CD4-positive, alpha-beta T cell treated with Interleukin-17A for 4 hours (primary cell): ENCODE measurements around the gene ZBTB18.
"Not testable (repeated sequence)": the region's sequence is repeated elsewhere in the genome, so short reads cannot be mapped to it uniquely, and the experiment has no call there.

Experiments
- DNase-seq: peaks from one replicate; pipeline ENCODE4 v3.0.0-alpha.2; 2020; ENCODE audit warnings: mixed read lengths

Gene ZBTB18

DNA sequence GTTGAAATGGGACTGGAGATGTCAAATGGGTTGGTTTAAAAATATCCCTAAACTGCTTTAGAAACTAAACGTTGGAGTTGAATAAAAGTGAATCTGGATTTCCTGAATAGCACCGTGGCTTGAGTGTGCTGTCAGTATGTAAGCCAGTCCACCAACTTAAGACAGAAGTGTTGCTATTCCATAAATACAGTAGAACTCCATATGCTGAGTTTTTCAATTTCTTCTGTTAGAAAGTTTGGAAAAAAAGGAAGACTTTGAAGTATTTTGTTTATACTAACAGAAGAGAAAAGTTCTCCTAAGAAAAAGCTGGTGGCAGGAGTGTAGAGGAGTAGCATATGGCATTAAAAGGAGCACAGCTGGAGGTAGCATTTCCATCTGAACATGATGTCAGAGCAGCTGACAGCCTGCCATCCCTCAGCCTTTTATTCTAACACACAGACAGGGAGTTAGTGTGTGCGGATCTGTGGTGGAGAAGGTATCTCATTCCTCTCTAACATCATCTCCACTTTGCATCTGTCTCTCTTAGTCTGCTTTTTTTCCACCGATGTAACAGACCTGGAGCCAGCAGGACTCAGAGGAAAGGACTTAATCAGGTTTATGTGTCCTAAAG, at the start of gene ZBTB18:
TSS of gene ZBTB18 (plus strand) at position 449 of the 610 bp plus-strand sequence. CDS start at position 598, 149 bp downstream.
- peak; percentile 18 for DNase-seq

DNA sequence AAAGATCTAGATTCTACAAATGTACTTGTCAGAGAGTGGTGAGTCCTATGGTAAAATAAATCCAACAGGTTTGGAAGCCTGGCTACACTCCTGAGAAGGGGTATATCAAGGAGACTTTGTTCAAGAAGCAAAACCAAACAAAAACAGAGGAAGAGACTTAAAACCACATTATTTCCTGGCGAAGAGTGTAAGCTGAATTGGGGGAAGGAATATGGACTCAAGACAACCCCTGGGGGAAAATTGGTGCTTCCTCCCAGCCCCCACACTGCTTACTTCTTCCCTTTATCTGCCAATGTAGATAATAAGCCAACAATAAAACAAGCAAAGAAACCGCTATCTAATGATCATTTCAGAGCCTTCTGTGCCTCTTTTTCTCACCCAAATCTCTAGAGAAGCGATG, 48.4 kb upstream of the ZBTB18 start:
- DNase-seq = peak; percentile 9

DNA sequence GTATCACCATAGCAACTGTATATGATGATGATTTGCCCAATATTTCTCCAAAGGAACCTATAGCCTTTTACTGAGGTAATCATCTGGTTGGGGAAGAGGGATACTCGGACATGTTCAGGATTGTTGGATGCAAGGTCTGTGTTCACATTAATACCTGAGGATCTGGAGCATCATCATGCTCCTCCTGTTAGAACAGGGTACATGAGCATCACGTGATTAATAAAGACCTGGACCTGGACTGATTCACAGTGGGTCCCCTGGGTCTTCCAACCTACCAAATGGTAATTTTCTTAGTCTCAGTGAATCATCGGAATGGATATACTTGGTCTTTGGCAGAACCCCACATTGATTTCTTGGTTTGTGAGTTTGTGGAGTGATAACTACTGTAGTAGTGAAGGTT, 45.6 kb upstream of the ZBTB18 start:
- no peak for DNase-seq

DNA sequence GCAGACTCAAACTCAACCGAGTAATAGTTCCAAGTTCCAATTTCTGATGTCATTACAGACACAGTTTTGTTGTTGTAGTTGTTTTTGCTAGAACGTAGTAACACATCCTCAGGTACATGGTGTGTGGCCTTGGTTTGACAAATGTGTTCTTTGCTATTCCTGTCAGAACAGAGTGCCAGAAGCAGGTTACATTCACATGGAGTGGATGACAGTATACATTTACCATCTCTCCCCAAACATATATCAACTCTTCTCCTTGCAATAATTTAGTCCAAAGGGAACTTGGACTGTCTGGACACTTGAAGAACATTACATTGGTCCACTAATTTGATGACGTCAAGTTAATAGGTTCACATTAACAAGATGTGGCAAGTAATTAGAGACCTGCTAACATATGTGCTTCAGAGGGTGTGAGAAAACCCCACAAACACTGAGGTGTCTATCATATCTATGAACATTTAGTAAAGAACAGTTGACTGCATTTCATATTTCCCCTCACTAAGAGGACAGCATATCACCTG, 44.6 kb upstream of the ZBTB18 start:
- DNase-seq = no peak

DNA sequence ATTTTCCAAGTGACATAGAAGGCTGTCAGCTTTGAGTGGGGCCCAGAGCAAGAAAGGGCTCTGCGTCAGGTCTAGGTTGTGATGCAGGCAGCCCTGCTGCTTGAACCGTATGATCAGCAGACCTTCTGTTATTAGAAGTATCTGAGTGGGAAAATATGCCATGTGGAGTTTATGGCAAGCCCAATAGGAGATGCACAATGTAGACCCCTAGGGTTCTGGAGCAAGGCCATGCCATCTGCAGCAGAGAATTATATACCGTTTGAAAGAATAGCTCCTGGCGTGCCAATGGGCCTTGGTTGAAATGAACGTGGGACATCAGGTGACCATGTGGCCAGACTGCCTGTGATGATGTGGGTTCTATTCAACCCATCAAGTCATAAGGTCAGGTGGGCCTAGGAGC, 44.1 kb upstream of the ZBTB18 start:
- no peak for DNase-seq

DNA sequence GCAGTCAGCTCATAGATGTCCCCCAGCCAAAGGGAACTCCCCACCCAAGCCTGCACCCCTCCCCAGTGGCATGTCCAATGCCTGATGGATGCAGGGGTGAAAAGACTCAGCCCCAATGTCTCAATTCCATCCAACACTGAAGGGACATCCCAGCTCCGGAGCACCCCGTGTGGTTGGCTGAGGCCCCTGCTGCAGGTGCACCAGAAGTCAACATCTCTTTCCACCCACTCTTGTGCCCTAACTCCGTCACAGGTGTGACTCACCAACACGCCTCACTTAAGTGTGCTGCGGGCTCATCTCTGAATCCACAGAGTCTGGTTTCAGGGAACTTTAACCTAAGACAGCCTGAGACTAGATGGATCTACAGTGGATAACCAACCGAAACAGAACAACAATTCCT, 40.9 kb upstream of the ZBTB18 start:
- peak; percentile 14 for DNase-seq

DNA sequence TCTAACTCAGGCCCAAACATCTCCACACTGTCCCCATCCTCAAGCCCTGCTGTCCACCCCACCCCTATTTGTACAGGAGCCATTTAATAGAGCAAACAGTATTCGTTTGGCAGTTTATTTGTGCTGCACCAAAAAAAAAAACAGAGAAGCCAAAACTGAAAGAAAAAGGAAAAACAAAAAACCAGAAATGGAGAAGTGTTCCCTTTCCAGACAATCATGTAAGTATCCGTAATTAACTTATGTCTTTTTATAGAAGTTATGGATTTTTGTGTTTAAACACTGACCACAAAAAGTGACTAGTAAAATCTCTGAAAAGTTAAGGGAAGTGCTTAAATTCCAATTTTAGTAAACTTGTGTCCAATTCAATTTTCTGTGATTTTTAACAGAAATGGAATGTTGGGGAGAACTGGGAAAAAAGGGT, 40.4 kb upstream of the ZBTB18 start:
- no peak for DNase-seq

DNA sequence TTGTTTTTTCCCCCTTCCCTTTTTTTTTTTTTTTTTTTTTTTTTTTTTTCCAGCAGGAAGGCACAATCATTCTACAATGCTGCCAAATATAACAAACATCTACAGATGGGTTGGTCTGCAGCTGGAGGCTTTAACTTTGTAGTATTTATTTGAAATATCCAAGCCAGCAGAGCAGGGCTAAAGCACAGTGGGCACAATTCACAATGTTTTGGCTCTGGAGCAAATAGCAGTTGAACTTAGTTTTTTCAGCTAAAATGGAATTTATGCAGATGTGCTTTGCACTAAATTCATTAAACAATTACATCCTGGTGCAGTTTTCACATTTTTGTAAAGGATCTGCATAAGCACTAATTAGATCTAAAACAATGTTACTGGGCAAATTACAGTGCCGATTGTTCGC, 39.8 kb upstream of the ZBTB18 start:
- DNase-seq = no peak

DNA sequence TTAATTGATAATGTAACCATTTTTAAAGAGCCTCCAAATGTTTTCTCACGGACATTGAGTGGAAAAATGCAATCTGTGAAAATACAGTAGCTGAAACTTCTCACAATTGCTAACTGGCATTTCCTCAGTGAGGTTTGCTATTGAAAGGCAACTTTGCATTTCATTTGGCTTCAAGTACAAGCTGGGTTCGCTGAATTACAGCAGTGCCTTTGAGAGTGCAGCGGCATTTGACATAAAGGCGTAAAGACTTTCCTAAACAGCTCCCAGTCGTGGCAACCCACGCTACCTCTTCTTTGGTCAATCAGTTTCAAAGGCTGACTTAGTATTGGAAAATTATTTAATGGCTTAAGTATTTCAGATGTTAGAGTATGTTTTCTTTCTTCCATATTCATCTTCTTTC, 39.3 kb upstream of the ZBTB18 start:
- no peak for DNase-seq

DNA sequence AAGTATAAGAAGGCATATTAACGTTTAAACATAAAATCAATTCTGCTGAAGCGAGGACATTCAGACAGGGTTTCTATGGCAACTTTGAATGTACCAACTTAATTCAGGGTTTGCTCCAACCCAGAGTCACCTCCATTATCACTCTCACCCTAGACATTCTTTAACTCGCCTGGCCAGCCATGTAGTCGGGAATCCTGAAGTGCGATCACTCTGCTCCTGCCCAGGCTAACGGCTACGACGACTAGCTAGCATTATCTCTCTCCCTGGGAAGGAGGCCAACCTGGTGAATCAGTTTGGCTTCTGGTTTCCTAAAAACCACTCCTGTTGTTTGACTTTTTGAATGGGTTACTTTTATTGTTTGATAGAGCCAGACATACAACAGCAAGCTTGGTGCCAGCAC, 38.9 kb upstream of the ZBTB18 start:
- DNase-seq = no peak

DNA sequence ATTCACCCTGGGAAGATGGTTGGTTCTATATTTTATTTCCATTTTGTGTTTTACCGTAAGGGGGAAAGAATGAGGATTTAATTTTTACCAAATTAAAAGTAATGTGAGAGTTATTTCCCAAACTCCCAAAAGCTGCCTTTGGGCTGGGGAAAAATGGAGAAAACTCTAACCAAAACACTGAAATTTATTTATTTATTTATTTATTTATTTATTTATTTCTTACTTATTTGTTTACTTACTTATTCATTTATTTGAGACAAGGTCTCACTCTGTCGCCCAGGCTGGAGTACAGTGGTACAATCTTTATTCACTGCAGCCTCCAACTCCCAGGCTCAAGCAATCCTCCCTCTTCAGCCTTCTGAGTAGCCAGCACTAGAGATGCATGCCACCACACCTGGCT, 38.0 kb upstream of the ZBTB18 start:
- no peak for DNase-seq

DNA sequence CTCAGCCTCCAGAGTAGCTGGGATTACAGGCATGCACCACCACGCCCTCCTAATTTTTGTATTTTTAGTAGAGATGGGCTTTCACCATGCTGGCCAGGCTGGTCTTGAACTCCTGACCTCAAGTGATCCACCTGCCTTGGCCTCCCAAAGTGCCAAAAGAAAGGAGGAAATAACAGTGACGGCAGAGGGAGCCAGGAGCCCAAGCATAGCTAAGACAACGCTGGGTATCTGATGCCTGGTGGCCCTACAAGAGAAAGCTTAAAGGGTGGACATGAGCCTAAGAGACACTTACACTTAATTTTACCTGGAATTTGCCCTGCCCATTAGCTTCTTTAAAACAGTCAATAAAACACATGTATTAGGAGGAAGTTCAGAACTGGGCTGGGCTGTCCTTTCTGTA, 36.2 kb upstream of the ZBTB18 start:
- not testable (repeated sequence) for DNase-seq

DNA sequence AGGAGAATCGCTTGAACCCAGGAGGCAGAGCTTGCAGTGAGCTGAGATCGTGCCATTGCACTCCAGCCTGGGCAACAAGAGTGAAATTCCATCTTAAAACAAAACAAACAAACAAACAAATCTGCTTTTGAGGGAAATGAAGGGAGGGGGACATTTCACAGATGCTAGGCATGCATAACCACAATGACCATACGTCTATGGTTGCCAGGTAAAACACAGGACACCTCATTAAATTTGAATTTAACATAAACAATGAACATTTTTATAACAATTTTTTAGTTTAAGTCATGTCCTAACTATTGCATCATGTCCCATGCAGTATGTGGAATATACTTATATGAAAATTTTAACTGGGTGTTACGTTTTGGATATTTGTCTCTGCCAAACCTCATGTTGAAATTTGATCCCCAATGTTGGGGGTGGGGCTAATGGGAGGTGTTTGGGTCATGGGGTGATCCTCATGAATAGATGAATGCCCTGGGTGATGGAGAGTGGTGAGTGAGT, 31.0 kb upstream of the ZBTB18 start:
- DNase-seq = no peak

DNA sequence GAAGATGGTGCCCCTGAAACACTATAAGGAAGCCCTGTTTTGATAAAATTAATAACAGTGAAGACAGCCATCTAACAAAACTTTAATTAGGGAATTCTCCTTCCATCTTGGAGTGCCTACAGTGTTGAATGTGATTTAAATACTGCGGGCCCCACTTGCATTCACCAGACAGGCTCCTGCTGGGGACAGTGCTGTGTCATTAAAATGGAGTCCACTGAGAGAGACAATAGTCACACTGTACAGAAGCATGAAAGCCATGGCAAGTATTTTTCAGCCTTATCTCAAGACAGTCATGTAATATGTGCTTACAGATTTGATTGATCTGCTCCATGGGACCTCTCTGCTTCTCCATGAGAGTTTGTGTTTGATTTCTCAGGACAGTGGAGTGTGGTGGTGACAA, 29.7 kb upstream of the ZBTB18 start:
- no peak for DNase-seq

DNA sequence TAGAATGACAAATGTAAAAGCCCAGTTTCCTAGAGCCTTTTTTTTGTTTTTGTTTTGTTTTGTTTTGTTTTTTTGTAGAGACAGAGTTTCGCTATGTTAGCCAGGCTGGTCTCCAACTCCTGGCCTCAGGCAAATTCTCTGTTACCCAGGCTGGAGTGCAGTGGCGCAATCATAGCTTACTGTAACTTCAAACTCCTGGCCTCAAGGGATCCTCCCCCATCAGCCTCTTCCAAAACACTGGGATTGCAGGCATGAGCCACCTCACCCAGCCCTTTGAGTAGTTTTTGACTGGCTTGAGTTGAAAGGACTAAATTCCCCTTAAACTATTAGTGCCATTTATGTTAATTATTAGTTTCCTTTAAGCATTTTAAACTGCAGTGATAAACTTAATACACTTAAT, 28.8 kb upstream of the ZBTB18 start:
- DNase-seq = no peak

DNA sequence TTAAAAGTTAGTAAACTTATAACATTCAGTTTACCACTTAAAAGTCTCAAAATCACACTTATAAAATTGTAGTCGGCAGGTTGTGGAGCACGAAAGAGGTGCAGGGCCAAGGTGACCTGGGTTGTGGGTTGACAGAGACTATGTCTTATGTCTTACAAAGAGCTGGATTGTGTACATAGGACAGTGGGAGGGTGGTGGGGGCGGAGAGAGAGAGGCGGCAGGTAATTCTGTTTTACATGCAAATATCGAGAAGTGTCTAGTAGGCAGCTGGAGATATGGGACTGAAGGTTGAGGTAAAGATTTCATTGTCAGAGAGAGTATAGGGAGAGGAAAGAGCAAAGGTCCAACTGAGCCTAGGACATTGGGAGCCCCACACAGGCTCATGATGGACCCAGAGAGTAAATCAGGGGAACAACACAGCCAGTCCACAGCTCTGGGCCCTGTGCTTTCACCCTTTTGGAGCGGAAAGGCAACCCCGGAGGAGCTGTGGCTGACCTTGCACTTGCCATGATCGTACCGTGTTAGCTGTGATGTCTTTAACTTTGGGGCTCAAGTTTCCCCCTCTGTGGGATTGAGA, 28.1 kb upstream of the ZBTB18 start:
- DNase-seq = no peak

DNA sequence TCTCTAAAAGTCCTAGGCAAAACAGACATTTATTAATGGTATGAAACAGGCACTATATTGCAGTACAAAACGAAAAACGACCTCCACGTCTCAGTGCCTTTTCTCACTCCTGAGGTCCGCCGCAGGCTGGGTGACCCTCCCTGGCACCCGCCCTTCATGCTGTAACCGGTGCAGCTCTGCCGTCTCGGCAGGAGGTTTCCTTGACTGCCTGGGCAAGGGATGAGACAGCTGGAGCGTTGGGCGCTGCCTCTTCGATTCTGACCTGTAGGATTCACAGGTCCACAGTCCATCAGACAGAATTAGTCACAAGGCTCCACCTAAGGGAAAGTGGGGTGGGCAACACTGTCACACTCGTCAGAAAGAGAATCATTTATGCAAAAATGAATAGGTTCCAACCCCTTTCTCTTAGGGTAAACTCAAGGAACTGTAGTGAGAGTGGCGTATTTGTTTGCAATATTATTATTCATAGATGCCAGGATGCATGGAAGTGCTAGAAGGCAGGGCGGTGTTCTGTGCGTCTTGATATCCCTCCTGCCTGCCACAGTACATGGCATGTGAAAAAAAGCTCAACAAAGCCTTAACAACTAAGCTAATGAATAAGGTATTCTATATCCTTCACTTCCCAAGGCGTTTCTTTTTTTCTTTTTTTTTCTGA, 23.5 kb upstream of the ZBTB18 start:
- DNase-seq = no peak

DNA sequence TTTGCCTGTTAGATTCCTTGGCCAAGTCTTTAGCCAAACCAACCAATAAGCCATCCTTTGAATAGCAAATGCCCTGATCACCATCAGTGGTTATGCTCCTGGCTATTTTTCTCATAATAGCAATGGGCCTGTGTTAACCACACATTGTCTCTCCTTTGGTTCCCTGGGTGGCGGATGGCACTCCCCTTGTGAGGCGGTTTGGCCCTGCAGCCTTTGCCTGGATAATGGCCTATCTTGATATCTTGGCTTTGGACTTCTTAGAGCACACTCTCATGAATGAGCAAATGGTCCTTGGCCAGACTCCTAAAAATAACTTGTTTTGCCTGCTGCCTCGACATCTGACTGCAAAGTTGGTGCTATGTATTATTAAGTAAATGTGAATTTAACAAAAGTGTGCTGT, 22.4 kb upstream of the ZBTB18 start:
- no peak for DNase-seq

DNA sequence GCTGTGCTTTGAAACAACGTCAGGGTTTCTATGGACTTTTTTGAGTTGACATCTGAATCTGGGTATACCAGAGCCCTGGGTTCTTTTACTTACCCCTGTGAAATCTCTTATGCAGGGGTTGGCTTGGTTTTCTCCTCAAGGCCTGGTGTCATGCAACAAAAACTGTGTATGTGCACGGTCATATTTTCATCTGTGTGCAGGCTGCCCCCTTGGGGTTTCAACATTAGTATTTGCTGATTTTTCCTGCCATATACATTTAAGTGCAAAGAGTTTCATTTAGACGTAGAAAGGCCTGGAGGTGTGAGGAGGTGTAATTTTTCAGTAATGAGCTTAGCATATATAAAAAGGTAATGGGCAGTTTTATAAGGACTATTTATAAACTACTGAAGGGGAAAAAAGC, 22.0 kb upstream of the ZBTB18 start:
- DNase-seq = no peak

DNA sequence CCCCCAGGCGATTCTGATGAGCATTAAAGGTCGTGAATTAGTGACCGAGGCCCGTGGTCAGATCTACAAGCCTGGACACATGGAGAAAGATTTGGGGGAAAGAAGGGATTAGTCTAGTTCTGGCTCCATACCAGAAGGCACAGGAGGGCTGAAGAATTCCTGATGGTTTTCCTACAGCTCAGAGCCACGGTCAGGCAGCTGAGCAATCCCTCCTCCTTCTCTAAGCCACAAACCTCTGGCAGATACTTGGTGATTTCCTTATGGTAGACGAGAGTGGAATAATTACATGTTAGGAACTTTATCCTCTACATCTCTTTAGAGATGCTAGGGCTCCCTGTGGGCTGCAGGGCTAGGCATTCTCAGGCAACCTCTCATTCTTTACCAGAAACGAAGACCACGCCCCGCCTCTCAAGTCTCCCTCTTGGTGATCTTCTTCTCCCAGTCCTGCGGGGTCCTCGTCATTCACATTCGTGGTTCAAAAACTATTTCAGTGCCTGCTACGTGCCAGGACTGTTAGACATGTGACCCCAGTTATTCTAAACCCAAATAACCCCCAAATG, 20.5 kb upstream of the ZBTB18 start:
- no peak for DNase-seq

DNA sequence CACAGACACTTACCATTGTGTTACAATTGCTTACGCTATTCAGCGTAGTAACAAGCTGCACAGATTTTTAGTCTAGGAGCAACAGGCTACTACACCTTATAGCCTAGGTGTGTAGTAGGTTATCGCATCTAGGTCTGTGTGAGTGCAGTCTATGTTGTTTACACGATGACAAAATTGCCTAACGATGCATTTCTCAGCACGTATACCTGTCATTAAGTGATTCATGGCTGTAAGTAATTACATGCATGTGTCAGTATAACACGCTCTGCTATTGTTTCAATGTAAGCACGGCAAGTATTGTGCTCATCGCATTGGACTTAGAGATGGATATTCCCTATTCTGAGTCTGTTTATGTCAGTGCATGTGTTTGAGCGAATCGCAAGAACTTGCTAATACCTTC, 15.7 kb upstream of the ZBTB18 start:
- DNase-seq = no peak

DNA sequence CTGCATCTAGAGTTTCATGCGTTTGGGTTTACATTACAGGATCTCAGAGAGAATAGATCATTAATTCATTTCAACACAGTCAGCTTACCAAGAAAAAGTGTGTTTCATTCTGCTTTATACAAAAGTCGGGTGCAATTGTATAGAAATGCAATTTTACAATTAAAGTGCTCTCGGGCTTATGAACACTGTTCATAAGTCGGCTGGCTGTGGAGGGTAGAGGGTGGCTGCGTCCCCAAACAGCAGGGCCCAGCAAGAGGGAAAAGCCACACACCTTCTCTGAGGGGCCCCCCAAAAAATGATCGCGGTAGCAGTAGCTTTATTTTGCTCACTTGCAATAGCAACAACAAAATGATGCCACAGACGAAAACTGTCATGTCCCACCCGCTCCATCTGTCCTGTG, 13.8 kb upstream of the ZBTB18 start:
- no peak for DNase-seq

DNA sequence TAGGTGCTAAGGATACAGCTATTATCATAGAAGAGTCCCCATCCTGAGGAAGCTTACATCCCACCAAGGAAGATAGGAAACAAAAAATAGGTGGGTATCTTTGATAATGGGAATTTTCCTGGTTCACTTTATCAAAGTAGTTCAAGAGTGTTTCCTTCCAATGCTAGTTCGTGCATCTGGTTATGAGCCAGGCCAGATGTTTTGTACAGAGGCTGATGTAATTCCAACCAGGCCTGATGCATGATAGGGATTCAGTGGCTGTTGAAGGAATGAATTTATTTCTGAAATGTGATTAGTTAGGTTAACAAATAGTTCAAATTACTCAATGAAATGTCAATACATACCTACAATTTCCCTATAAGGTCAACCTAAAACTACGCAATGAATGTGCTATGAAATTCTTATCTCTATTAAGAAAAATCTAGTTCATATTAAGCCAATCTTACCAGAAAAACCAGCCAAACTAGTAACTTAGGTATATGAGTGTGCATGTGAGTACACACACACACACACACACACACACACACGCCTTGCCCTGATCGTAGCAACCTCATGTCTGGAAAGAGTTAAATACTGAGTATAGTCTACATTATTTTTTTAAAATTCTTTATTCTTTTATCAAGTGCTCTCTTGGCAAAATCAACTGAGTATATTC, 9.5 kb upstream of the ZBTB18 start:
- no peak for DNase-seq
